HL-60 (cell line): ENCODE measurements around the gene GGA1.

Experiments
- DNase-seq, 2 experiments: peaks; one replicate each; pipeline ENCODE4 v3.0.0-alpha.2; 2010 to 2020; ENCODE audit warnings: low read depth in 1 of 2, low spot score in 1 of 2
- H3K27ac ChIP-seq: fragments of 250-450 bp; sonication (Bioruptor Pico); replicated peaks from 2 replicates; pipeline ENCODE4 v1.5.1; 2020; ENCODE audit warnings: mild to moderate bottlenecking, moderate library complexity
- H3K27me3 ChIP-seq: fragments of 250-450 bp; sonication (Bioruptor Pico); 2 replicates; pipeline ENCODE4 v1.5.1; 2021; ENCODE audit warnings: mild to moderate bottlenecking, moderate library complexity; ENCODE audit not compliant: insufficient read depth, poor library complexity, severe bottlenecking
- H3K4me3 ChIP-seq: replicated peaks from 2 replicates; pipeline ENCODE4 v1.5.1; 2011; ENCODE audit warnings: mild to moderate bottlenecking, control low read depth, low read length; ENCODE audit not compliant: insufficient read depth
- GABPA ChIP-seq: IDR thresholded peaks from 2 replicates; pipeline ENCODE4 v1.6.1; 2012; ENCODE audit warnings: low read depth
- POLR2AphosphoS5 ChIP-seq: IDR thresholded peaks from 2 replicates; pipeline ENCODE4 v1.6.1; 2012; ENCODE audit warnings: low read depth
- REST ChIP-seq: IDR thresholded peaks from 2 replicates; pipeline ENCODE4 v1.6.1; 2012; ENCODE audit warnings: low read depth; ENCODE audit not compliant: insufficient replicate concordance
- SPI1 ChIP-seq: IDR thresholded peaks from 2 replicates; pipeline ENCODE4 v1.6.1; 2012; ENCODE audit warnings: low read depth, mild to moderate bottlenecking, borderline replicate concordance
- TF ChIP-seq, protein P1 (sequence below): IDR thresholded peaks from one replicate; pipeline ENCODE4 v1.5.1; 2011; ENCODE audit warnings: low read length, control low read depth, inconsistent platforms; ENCODE audit not compliant: insufficient read depth

The GGA1 gene

DNA sequence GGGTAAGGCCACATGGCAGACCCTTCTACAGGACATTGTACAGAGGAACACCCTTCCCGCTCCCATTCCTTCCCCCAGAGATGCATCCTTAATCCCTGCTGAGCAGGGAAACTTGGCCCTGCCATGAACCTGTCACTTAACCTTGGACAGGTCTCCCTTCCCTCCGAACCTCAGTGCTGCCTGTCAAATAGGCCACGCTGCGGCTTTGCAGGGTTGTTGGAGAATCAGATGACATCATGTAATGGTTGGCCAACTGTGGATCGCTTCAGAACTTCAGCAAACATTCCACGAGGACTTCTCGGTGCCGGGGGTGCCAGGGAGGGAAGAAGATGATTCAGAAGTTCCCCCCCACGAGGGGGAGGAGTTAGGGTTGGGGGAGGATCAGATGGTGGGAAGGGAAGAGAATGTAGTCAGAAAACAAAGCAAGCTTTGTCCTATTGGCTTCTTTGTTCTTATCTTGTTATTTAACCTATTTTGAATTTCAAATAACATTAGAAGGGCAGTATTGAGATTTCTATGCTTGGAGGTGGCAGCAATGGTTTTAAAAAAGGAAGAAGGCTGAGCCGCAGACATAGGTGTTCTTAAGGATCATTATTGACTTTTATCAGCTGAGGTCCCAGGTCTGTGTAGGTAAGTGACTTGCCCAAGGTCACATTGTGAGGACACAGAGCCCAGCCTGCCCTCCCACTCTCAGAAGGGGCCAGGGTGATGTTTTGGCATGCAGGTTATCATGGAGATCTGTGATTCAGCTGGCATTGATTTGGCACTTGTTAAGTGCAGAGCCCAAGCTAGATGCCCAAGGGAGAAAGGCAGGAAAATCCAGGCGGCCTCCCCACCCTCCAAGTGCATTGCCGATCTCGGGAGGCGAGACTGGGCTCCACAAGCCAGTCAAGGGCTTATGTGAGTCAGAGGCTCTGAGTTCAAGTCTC is 45.2 kb upstream of the GGA1 start:
- Histone ChIP-seq H3K27me3 (peaks cover 50% of the 10 kb centered on the region), H3K4me3 (no peak overlapping the region), H3K27ac (no peak overlapping the region)
- TF ChIP-seq REST (no peak), POLR2AphosphoS5 (no peak), GABPA (no peak), SPI1 (no peak)
- TF ChIP-seq, protein P1, sequence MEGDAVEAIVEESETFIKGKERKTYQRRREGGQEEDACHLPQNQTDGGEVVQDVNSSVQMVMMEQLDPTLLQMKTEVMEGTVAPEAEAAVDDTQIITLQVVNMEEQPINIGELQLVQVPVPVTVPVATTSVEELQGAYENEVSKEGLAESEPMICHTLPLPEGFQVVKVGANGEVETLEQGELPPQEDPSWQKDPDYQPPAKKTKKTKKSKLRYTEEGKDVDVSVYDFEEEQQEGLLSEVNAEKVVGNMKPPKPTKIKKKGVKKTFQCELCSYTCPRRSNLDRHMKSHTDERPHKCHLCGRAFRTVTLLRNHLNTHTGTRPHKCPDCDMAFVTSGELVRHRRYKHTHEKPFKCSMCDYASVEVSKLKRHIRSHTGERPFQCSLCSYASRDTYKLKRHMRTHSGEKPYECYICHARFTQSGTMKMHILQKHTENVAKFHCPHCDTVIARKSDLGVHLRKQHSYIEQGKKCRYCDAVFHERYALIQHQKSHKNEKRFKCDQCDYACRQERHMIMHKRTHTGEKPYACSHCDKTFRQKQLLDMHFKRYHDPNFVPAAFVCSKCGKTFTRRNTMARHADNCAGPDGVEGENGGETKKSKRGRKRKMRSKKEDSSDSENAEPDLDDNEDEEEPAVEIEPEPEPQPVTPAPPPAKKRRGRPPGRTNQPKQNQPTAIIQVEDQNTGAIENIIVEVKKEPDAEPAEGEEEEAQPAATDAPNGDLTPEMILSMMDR = no peak
- DNase-seq = no peak

DNA sequence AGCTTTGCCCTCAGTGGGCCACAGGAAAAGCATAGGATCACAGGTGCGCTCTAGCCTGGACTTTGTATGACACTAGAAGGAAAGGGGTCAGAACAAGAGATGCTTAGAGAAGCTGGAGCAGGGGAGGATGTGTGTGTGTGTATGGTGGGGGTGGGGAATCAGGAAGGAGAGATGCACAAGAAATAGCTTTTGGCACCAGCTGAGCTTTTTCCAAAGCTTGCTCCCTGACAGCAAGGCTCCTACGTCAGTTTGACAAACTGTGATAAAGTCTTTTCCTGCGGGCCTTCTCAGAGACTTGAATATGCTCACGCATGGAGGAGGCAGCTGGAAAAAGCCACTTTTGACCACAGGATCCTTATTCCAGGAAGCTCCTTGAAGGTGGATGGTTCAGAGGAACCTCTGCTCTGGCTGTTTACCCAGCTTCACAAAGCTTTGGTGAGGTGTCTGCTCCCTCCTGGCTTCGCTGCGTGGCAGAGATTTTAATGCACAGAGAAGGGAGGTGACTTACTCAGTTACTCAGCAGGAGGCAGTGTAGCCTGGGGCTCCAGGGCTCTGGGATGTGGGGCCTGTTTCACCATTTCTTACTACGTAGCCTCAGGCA is 44.4 kb upstream of the GGA1 start:
- no peak for DNase-seq
- H3K27ac ChIP-seq = no peak overlapping the region
- peaks cover 43% of the 10 kb centered on the region for H3K27me3 ChIP-seq
- H3K4me3 ChIP-seq = no peak overlapping the region
- TF ChIP-seq POLR2AphosphoS5 = no peak
- no peak for TF ChIP-seq SPI1
- TF ChIP-seq, protein P1 = no peak
- TF ChIP-seq REST = no peak
- TF ChIP-seq GABPA = no peak

GRCh38 chr22:37565830-37566229 is 42.8 kb upstream of the GGA1 start:
- Histone ChIP-seq H3K4me3 (no peak overlapping the region), H3K27ac (no peak overlapping the region), H3K27me3 (peaks cover 36% of the 10 kb centered on the region)
- no peak for DNase-seq
- TF ChIP-seq SPI1 = no peak
- no peak for TF ChIP-seq GABPA
- TF ChIP-seq REST = no peak
- TF ChIP-seq, protein P1 = no peak
- no peak for TF ChIP-seq POLR2AphosphoS5
